Stimulated activated CD8-positive, alpha-beta memory T cell treated with anti-CD3 and anti-CD28 coated beads, Interleukin-15, amount 100 ng/mL, for 48 hours (primary cell): ENCODE results near the gene NSRP1.
"Not testable (repeated sequence)": the region's sequence is repeated elsewhere in the genome, so short reads cannot be mapped to it uniquely, and the experiment has no call there.

ENCODE experiments used
- DNase-seq, 2 donors: peaks; one replicate each; pipeline ENCODE4 v3.0.0-alpha.2; 2020; ENCODE audit warnings: low read depth in 2 of 2

NSRP1 gene, protein sequence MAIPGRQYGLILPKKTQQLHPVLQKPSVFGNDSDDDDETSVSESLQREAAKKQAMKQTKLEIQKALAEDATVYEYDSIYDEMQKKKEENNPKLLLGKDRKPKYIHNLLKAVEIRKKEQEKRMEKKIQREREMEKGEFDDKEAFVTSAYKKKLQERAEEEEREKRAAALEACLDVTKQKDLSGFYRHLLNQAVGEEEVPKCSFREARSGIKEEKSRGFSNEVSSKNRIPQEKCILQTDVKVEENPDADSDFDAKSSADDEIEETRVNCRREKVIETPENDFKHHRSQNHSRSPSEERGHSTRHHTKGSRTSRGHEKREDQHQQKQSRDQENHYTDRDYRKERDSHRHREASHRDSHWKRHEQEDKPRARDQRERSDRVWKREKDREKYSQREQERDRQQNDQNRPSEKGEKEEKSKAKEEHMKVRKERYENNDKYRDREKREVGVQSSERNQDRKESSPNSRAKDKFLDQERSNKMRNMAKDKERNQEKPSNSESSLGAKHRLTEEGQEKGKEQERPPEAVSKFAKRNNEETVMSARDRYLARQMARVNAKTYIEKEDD

DNA sequence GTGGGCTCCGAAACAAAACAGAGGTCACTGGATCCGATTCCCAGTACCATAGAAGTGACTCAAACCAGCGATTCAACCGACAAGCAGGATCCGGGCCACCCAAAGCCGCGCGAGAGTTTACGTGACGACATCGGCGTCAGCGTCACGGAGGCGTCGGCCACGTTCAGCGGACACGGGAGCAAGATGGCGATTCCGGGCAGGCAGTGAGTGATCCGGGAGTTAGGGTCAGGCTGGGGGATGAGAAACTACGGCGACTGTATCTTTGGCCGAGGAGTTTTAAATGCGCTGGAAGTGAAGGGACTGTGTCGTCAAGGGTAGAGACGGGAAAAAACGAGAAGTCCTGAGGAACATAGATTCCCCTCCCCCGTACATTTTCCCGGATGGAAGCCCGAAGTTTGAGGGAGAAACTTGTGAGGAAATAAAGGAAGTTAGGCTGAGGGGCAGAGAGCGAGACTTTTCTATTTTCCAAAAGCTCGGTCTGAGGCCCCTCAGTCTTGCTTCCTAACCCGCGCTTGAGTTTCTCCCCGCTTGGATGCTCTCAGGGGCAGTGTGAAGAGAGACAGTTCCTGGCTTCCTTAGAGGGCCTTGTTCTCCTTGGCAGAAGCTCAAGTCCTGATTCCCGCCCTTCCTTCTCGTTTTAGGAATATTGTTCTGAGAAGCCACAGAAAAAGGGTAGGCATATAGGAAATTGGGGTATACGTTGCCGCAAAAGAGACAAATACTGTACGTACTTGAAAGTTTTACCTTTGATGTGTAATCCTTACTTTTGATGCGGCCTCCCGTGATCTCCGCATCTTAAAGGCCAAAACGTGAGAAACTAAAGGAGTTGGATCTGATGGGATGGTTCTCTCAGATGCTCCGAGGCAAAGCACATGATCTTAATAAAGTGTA, at the start of gene NSRP1:
TSS of gene NSRP1 (plus strand) at position 156 of the 891 bp plus-strand sequence. CDS start at position 184, 28 bp downstream.
- DNase-seq: peak; percentile 90 to 92

GRCh38 chr17:30068465-30068864, 48.2 kb upstream of the NSRP1 start:
- DNase-seq: no peak

GRCh38 chr17:30074254-30074653, 42.4 kb upstream of the NSRP1 start:
- DNase-seq: no peak

GRCh38 chr17:30074730-30075129, 41.9 kb upstream of the NSRP1 start:
- DNase-seq: no peak

DNA sequence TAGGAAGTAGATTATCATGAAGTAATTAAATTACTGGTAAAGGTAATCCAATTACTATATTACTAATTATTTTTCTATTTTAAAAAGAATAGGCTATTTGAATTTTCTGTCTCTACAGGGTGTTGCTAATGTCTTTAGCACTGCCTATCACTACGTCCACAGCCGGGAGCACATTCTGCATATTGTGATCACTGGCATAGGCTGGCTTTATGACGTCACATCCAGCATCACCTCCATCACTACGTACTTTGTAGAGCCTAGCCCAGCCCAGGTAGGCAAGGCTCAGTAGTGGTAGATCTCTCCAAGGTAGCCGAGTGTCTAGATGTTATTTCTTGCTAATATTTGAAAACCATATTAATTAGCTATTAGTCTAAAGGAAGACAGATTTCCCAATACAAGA, 33.8 kb upstream of the NSRP1 start:
- no peak for DNase-seq

DNA sequence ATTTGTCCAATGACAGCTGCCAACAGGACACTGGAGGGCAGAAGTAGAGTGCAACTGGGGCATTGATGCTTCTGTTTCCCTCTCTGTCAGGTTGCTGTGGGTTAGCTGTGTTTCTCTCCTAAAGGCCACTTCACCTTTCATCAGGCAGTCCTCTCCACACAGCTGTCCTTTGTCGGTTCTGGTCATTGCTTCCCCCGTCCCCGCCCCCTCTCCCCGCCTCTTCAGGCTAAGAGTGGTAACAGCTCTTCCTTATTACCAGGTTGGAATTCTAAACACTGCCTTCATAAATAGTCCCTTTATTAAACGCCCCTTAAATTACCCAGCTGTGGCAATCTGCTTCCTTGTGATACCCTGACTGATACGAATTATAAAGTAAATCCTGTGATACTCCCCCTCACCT, 31.8 kb upstream of the NSRP1 start:
- no peak for DNase-seq

DNA sequence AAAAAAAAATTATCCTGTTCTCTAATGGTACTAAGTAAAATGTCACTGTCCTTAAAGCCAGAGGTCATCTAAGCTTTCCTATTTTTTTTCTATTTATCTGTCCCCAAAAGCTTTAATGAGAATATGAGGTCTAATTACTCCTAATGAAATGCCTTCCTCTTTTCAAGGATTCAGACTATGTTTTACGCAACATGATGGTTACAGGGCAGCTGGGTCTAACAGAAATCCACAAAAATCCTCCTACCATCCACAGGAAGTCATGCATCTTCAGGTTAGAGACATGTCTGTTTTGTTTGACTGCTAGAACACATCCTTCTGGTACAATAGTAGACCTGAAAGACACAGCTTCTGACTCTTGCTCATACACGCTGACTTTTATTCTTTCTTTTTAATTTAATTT, 29.7 kb upstream of the NSRP1 start:
- no peak for DNase-seq

DNA sequence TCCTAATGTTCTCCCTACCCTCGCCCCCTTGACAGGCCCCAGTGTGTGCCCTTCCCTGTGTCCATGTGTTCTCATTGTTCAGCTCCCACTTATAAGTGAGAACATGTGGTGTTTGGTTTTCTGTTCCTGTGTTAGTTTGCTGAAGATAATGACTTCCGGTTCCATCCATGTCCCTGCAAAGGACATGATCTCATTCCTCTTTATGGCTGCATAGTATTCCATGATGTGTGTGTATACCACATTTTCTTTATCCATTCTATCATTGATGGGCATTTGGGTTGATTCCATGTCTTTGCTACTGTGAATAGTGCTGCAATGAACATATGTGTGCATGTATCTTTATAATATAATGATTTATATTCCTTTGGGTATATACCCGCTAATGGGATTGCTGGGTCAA, 29.2 kb upstream of the NSRP1 start:
- DNase-seq: not testable (repeated sequence)

DNA sequence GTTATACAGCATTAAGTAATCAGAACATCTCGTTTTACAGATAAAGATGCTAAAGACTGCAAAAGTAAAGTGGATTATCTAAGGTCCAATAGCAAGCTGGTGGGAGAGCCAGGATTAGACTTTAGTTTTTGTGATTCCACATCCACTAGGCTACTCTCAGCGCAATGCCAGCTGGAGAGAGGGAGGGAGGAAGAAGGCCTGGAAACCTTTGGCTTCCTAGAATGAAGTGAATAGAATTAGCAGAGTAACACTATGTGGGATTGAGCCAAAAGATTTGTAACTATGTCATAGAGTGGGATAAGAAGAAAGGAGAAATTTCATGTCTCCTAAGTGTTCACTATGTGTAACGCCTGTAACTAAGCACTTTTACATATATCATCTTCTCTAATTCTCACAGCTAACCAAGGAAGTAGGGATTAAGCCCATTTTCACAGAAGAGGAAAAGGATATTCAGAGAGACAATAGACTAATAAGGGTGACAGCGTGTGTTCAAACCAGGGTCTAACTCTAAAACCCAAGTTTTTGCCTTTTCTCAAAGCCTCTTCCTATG, 25.4 kb upstream of the NSRP1 start:
- DNase-seq: no peak

DNA sequence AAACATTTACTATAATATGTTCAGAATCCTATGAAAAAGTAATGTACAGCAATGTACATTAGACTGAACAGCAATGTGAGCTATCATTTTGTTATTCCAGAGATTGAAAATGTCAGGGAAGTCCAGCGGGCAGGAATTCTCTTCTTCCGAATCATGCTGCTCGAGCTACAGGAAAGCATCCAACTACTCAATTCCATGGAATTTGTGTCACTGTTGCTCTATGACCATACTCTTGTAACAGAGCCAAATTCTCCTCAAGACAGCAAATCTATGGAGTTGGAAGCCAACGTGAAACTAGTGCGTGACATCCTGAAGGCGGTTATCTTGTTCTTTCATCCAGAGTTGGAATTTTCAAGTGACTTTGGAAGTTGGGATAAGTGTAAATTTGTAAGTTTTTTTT, 24.8 kb upstream of the NSRP1 start:
- DNase-seq: no peak

DNA sequence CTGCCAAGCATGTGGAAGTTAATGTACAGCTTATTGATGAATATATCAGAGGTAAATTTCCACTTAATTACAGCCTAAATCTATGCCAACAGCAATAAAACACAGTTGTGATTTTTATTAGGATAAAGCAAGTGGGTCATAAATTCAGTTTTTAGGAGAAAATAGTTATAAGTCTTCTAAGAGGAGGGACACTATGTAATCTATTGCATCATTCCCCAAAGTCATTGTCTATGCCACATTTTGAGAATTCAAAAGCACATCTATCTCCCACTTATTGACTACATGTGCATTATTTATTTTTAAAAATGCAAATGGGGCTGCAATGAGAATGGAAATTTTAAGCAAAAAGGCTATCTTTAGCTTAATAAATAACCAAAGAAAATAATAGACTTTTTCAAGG, 23.7 kb upstream of the NSRP1 start:
- DNase-seq: no peak

GRCh38 chr17:30093463-30094147, 23.0 kb upstream of the NSRP1 start:
- no peak for DNase-seq

DNA sequence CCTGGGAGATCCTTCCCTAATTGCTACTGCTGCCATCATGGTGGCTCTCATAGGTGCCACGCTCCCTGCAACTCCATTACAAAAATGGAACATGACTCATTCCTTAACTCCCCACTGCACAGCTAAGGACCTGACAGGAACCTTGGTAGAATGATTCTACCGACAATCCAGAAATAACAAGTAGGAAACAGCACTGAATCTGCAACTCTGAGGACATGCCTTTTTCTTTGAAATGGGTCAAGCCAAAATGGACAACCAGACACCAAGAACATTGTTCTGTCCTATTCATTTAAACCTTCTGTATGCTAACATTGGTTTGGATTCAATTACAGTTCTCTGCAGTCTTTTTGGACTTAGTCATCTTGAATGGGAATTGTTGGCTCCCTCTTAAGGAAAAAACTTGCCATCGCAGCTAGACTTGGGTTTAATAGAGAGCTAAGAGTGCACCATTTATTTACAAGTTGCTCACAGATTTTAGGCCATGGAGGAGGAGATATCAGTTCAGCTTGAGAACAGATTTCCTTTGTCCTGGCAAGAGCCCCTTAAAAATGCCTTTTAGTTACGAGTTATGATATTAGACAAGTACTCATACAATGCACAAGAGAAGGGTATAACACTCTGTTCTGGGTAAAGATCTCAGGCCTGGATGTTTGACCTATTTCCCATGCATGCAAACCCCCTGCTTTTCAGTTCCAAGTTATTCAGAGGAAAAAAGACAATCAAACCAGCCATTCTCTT, 20.9 kb upstream of the NSRP1 start:
- DNase-seq: no peak

GRCh38 chr17:30101686-30102390, 14.8 kb upstream of the NSRP1 start:
- no peak for DNase-seq

DNA sequence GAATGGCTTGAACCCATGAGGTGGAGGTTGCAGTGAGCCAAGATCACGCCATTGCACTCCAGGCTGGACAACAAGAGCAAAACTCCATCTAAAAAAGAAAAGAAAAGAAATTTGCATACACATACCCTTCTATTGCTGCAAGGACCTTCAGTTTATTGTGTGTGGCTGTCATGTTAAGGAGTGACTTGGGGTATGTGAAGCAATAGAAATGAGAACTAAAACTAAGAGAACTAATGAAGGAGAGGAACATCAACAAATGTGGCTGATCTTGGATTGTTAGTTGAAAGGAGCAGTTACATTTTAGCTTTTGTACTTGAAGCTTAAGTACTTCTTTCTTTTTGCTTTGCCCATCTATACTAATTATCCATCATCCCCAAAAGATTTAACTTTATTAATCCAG, 12.7 kb upstream of the NSRP1 start:
- DNase-seq: no peak

DNA sequence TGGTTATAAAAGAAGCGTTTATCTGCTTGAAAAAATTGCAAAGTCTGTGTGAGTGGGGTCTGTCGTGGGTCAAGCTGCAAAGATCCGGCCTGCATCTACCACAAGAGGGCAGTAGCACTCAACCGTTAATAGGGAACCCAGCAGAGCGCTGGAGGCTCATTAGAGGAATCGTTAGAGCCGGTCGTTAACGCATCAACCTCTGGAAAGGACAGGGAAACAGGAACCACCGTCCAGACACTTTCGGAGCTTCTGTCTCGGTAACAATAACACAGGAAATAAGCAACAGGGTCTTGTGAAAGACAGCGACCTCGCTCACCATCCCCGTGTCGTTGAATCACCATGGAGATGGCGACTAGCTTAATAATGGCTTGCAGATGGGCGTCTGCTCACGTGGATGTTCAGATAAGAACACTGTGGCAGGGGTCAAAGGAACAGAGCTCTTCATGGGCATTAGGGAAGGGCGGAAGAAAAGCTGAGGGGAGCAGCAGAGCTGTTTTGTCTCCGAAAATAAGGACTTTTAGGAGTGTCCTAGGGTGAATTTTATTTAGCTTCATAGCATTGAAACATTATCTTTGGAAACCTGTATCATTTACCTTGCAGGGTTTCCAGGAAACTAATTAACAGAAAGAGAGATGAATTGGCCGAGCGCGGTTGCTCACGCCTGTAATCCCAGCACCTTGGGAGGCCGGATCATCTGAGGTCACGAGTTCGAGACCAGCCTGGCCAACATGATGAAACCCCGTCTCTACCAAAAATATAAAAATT, 11.9 kb upstream of the NSRP1 start:
- DNase-seq: peak; percentile 40 to 47

- DNase-seq: no peak
These were observed 3.8 kb upstream of the NSRP1 start for GRCh38 chr17:30112794-30113193.

GRCh38 chr17:30113213-30113612, 3.4 kb upstream of the NSRP1 start:
- DNase-seq: no peak

GRCh38 chr17:30116345-30116660, 313 bp upstream of the NSRP1 start:
- DNase-seq: no peak

- no peak for DNase-seq
These were observed 1.1 kb downstream of the NSRP1 start for GRCh38 chr17:30117675-30118081.
